ENCODE data around the gene CACNA2D2. TPM values are rescaled to one million over a fixed set of nuclear protein-coding genes. Genes with fewer than 3 reads are reported as not detected.

Gene CACNA2D2
- total and polyA plus RNA-seq, 5 donors, result 8.7 to 56.1 (median 40.0) TPM

GRCh38 chr3:50390508-50391224 lies 112.8 kb downstream of the CACNA2D2 start:
- peaks cover 11% of the 10 kb centered on the region for H3K4me1 ChIP-seq (ENCODE audit: control insufficient read depth, insufficient read depth, low read length)
- no peaks in the 10 kb centered on the region for H3K9me3 ChIP-seq (ENCODE audit: control insufficient read depth, low read length)
- ATAC-seq (peak; percentile 61 to 77), DNase-seq (peak; percentile 67 to 91 (median 89))
- intact Hi-C loops (cut with DNase I), result no loop called here
- H3K27ac ChIP-seq (ENCODE audit: low read length), result peak overlapping the region; percentile 43
- no peaks in the 10 kb centered on the region for H3K27me3 ChIP-seq (ENCODE audit: control insufficient read depth, insufficient read depth)
- H3K4me3 ChIP-seq (ENCODE audit: low read length), result no peak overlapping the region
- WGBS, result 53% methylated on average over 12 of the region's 12 CpGs

GRCh38 chr3:50389414-50389767 lies 114.0 kb downstream of the CACNA2D2 start:
- no peak for ATAC-seq
- Histone ChIP-seq H3K4me3 (ENCODE audit: low read length) (no peak overlapping the region), H3K27ac (ENCODE audit: low read length) (no peak overlapping the region), H3K27me3 (ENCODE audit: control insufficient read depth, insufficient read depth) (no peaks in the 10 kb centered on the region), H3K9me3 (ENCODE audit: control insufficient read depth, low read length) (no peaks in the 10 kb centered on the region), H3K4me1 (ENCODE audit: control insufficient read depth, insufficient read depth, low read length) (peaks cover 7% of the 10 kb centered on the region)
- 92% methylated on average over 6 of the region's 6 CpGs for WGBS
- intact Hi-C loops (cut with DNase I), result no loop called here
- DNase-seq, result no peak

GRCh38 chr3:50388720-50389413 lies 114.6 kb downstream of the CACNA2D2 start:
- Histone ChIP-seq H3K4me3 (ENCODE audit: low read length) (no peak overlapping the region), H3K27ac (ENCODE audit: low read length) (no peak overlapping the region), H3K4me1 (ENCODE audit: control insufficient read depth, insufficient read depth, low read length) (peaks cover 7% of the 10 kb centered on the region), H3K27me3 (ENCODE audit: control insufficient read depth, insufficient read depth) (no peaks in the 10 kb centered on the region), H3K9me3 (ENCODE audit: control insufficient read depth, low read length) (no peaks in the 10 kb centered on the region)
- no peak for DNase-seq
- intact Hi-C loops (cut with DNase I), result no loop called here
- 82% methylated on average over 22 of the region's 22 CpGs for WGBS
- ATAC-seq, result no peak

GRCh38 chr3:50388016-50388719 lies 115.3 kb downstream of the CACNA2D2 start:
- 75% methylated on average over 25 of the region's 25 CpGs for WGBS
- Histone ChIP-seq H3K9me3 (ENCODE audit: control insufficient read depth, low read length) (no peaks in the 10 kb centered on the region), H3K27ac (ENCODE audit: low read length) (no peak overlapping the region), H3K4me1 (ENCODE audit: control insufficient read depth, insufficient read depth, low read length) (peaks cover 7% of the 10 kb centered on the region), H3K27me3 (ENCODE audit: control insufficient read depth, insufficient read depth) (no peaks in the 10 kb centered on the region), H3K4me3 (ENCODE audit: low read length) (no peak overlapping the region)
- intact Hi-C loops (cut with DNase I), result no loop called here
- DNase-seq (no peak), ATAC-seq (no peak)

- intact Hi-C loops (cut with DNase I), result no loop called here
- Histone ChIP-seq H3K27me3 (ENCODE audit: control insufficient read depth, insufficient read depth) (no peaks in the 10 kb centered on the region), H3K4me1 (ENCODE audit: control insufficient read depth, insufficient read depth, low read length) (peaks cover under 1% of the 10 kb centered on the region), H3K27ac (ENCODE audit: low read length) (no peak overlapping the region), H3K9me3 (ENCODE audit: control insufficient read depth, low read length) (no peaks in the 10 kb centered on the region), H3K4me3 (ENCODE audit: low read length) (no peak overlapping the region)
- WGBS, result 57% methylated on average over 13 of the region's 13 CpGs
- ATAC-seq, result no peak
- no peak for DNase-seq
Measured at GRCh38 chr3:50385754-50386153, 117.7 kb downstream of the CACNA2D2 start.

GRCh38 chr3:50383750-50384149 lies 119.7 kb downstream of the CACNA2D2 start:
- Histone ChIP-seq H3K27ac (ENCODE audit: low read length) (no peak overlapping the region), H3K27me3 (ENCODE audit: control insufficient read depth, insufficient read depth) (no peaks in the 10 kb centered on the region), H3K9me3 (ENCODE audit: control insufficient read depth, low read length) (no peaks in the 10 kb centered on the region), H3K4me1 (ENCODE audit: control insufficient read depth, insufficient read depth, low read length) (no peaks in the 10 kb centered on the region), H3K4me3 (ENCODE audit: low read length) (no peak overlapping the region)
- intact Hi-C loops (cut with DNase I), result no loop called here
- ATAC-seq, result no peak
- no peak for DNase-seq
- WGBS, result 84% methylated on average over 6 of the region's 6 CpGs

GRCh38 chr3:50382722-50383121 lies 120.7 kb downstream of the CACNA2D2 start:
- 89% methylated on average over 12 of the region's 12 CpGs for WGBS
- intact Hi-C loops (cut with DNase I), result no loop called here
- H3K4me3 ChIP-seq (ENCODE audit: low read length), result no peak overlapping the region
- H3K27ac ChIP-seq (ENCODE audit: low read length), result no peak overlapping the region
- H3K9me3 ChIP-seq (ENCODE audit: control insufficient read depth, low read length), result no peaks in the 10 kb centered on the region
- no peaks in the 10 kb centered on the region for H3K4me1 ChIP-seq (ENCODE audit: control insufficient read depth, insufficient read depth, low read length)
- H3K27me3 ChIP-seq (ENCODE audit: control insufficient read depth, insufficient read depth), result no peaks in the 10 kb centered on the region
- DNase-seq (no peak), ATAC-seq (no peak)

GRCh38 chr3:50381383-50381782 lies 122.1 kb downstream of the CACNA2D2 start:
- Histone ChIP-seq H3K4me1 (ENCODE audit: control insufficient read depth, insufficient read depth, low read length) (no peaks in the 10 kb centered on the region), H3K4me3 (ENCODE audit: low read length) (no peak overlapping the region), H3K27me3 (ENCODE audit: control insufficient read depth, insufficient read depth) (no peaks in the 10 kb centered on the region), H3K27ac (ENCODE audit: low read length) (no peak overlapping the region), H3K9me3 (ENCODE audit: control insufficient read depth, low read length) (no peaks in the 10 kb centered on the region)
- intact Hi-C loops (cut with DNase I), result no loop called here
- 88% methylated on average over 4 of the region's 4 CpGs for WGBS
- no peak for ATAC-seq
- no peak for DNase-seq

- ATAC-seq (no peak), DNase-seq (no peak)
- intact Hi-C loops (cut with DNase I), result no loop called here
- H3K27ac ChIP-seq (ENCODE audit: low read length), result no peak overlapping the region
- H3K27me3 ChIP-seq (ENCODE audit: control insufficient read depth, insufficient read depth), result no peaks in the 10 kb centered on the region
- H3K4me1 ChIP-seq (ENCODE audit: control insufficient read depth, insufficient read depth, low read length), result no peaks in the 10 kb centered on the region
- 89% methylated on average over 17 of the region's 17 CpGs for WGBS
- no peak overlapping the region for H3K4me3 ChIP-seq (ENCODE audit: low read length)
- no peaks in the 10 kb centered on the region for H3K9me3 ChIP-seq (ENCODE audit: control insufficient read depth, low read length)
Measured at GRCh38 chr3:50380405-50381085, 122.9 kb downstream of the CACNA2D2 start.

GRCh38 chr3:50378757-50379156 lies 124.7 kb downstream of the CACNA2D2 start:
- Histone ChIP-seq H3K4me3 (ENCODE audit: low read length) (no peak overlapping the region), H3K27ac (ENCODE audit: low read length) (no peak overlapping the region), H3K27me3 (ENCODE audit: control insufficient read depth, insufficient read depth) (no peaks in the 10 kb centered on the region), H3K9me3 (ENCODE audit: control insufficient read depth, low read length) (no peaks in the 10 kb centered on the region), H3K4me1 (ENCODE audit: control insufficient read depth, insufficient read depth, low read length) (no peaks in the 10 kb centered on the region)
- intact Hi-C loops (cut with DNase I), result no loop called here
- ATAC-seq (no peak), DNase-seq (no peak)
- 87% methylated on average over 17 of the region's 17 CpGs for WGBS

GRCh38 chr3:50378024-50378423 lies 125.4 kb downstream of the CACNA2D2 start:
- H3K27me3 ChIP-seq (ENCODE audit: control insufficient read depth, insufficient read depth), result no peaks in the 10 kb centered on the region
- ATAC-seq (no peak), DNase-seq (no peak)
- H3K4me3 ChIP-seq (ENCODE audit: low read length), result no peak overlapping the region
- no peak overlapping the region for H3K27ac ChIP-seq (ENCODE audit: low read length)
- WGBS, result 82% methylated on average over 6 of the region's 6 CpGs
- H3K9me3 ChIP-seq (ENCODE audit: control insufficient read depth, low read length), result no peaks in the 10 kb centered on the region
- intact Hi-C loops (cut with DNase I), result no loop called here
- H3K4me1 ChIP-seq (ENCODE audit: control insufficient read depth, insufficient read depth, low read length), result no peaks in the 10 kb centered on the region
